HCT116 (cell line): ENCODE results near the gene HIPK2. TPM values are rescaled to one million over a fixed set of nuclear protein-coding genes. Genes with fewer than 3 reads are reported as not detected.

Experiments used
- ATAC-seq: fragments of 200-7000 bp; cut with Tn5 transposase; 2 replicates; pipeline ENCODE4 v1.9.1; 2020; ENCODE audit warnings: mild to moderate bottlenecking, moderate library complexity
- BruUV-seq: library from RNA; stranded (reverse); fragments of 400-500 nt; replicated peaks from 2 replicates; lab custom pipeline; 2021; lab: Mats Ljungman, UMichigan
- CTCF ChIA-PET: fragments of 300-600 bp; sonication (Branson Sonifier 250); formaldehyde crosslinking; loops from one replicate; lab custom pipeline; 2021; ENCODE audit warnings: antibody characterized with exemption; lab: Charles Lee
- POLR2A ChIA-PET: fragments of 300-600, 350-600 bp; sonication (Branson Sonifier 250); formaldehyde crosslinking; loops from one replicate; lab custom pipeline; 2021; ENCODE audit warnings: antibody characterized with exemption; lab: Charles Lee
- RAD21 ChIA-PET, 2 experiments: fragments of 300-600 bp; sonication (Branson Sonifier 250); formaldehyde crosslinking; loops; one replicate each; lab custom pipeline; 2023; ENCODE audit warnings: low total read pairs in 2 of 2; ENCODE audit not compliant: uncharacterized antibody in 2 of 2, unreplicated experiment in 2 of 2, low non-redundant PET in 1 of 2; lab: Charles Lee
- DNase-seq: peaks from one replicate; pipeline ENCODE4 v3.0.0-alpha.2; 2010; ENCODE audit warnings: low read depth, low spot score
- H2AFZ ChIP-seq: fragments of 200-600 bp; shearing (Covaris generic), sonication (generic); 2 replicates; pipeline ENCODE4 v1.6.1; 2017; ENCODE audit warnings: low read depth, mixed run types, mixed read lengths, antibody characterized with exemption, low read length; ENCODE audit not compliant: poor library complexity, severe bottlenecking
- H3K27ac ChIP-seq: 2 replicates; pipeline ENCODE4 v1.5.1; 2012; ENCODE audit warnings: low read depth, low read length
- H3K27me3 ChIP-seq: fragments of 200-600 bp; sonication (generic); 2 replicates; pipeline ENCODE4 v1.6.1; 2016; ENCODE audit warnings: mixed run types, low read length, mixed read lengths; ENCODE audit not compliant: insufficient read depth
- H3K36me3 ChIP-seq, 2 experiments: fragments of 200-500 bp in 1 of 2; fragments of 200-600 bp in 1 of 2; sonication (Bioruptor generic) in 1 of 2; sonication (generic) in 1 of 2; 2 replicates each; pipeline versions ENCODE4 v1.5.1 to v1.6.1; 2014 to 2016; ENCODE audit warnings: low read length in 2 of 2, inconsistent platforms in 1 of 2, mixed read lengths in 1 of 2, mixed run types in 1 of 2; ENCODE audit not compliant: insufficient read depth in 2 of 2, control insufficient read depth in 1 of 2
- H3K4me1 ChIP-seq, 2 experiments: fragments of 200-600 bp in 1 of 2; sonication (generic) in 1 of 2; 2 replicates each; pipeline versions ENCODE4 v1.5.1 to v1.6.1; 2012 to 2017; ENCODE audit warnings: low read length in 2 of 2, inconsistent platforms in 1 of 2, mild to moderate bottlenecking in 1 of 2, mixed read lengths in 1 of 2, mixed run types in 1 of 2, moderate library complexity in 1 of 2; ENCODE audit not compliant: insufficient read depth in 2 of 2, control insufficient read depth in 1 of 2
- H3K4me2 ChIP-seq: fragments of 200-600 bp; sonication (generic); 2 replicates; pipeline ENCODE4 v1.6.1; 2017; ENCODE audit warnings: mixed run types, low read length, mixed read lengths
- H3K4me3 ChIP-seq, 2 experiments: fragments of 200-600 bp in 1 of 2; sonication (generic) in 1 of 2; replicated peaks in 1 of 2; 2 replicates each; pipeline ENCODE4 v1.5.1; 2011 to 2016; ENCODE audit warnings: low read length in 2 of 2, control low read depth in 1 of 2, low read depth in 1 of 2, mild to moderate bottlenecking in 1 of 2, mixed read lengths in 1 of 2, mixed run types in 1 of 2
- H3K79me2 ChIP-seq: fragments of 200-600 bp; sonication (generic); 2 replicates; pipeline ENCODE4 v1.6.1; 2017; ENCODE audit warnings: mild to moderate bottlenecking, mixed run types, low read length, moderate library complexity, mixed read lengths; ENCODE audit not compliant: insufficient read depth
- H3K9ac ChIP-seq: fragments of 200-600 bp; sonication (generic); 2 replicates; pipeline ENCODE4 v1.6.1; 2016; ENCODE audit warnings: low read length, mixed read lengths
- H3K9me2 ChIP-seq: fragments of 200-600 bp; sonication (generic), shearing (Covaris generic); 2 replicates; pipeline ENCODE4 v1.6.1; 2017; ENCODE audit warnings: mixed run types, mild to moderate bottlenecking, moderate library complexity; ENCODE audit not compliant: insufficient read depth
- H3K9me3 ChIP-seq, 2 experiments: fragments of 200-500 bp in 1 of 2; fragments of 200-600 bp in 1 of 2; sonication (Bioruptor generic) in 1 of 2; sonication (generic) in 1 of 2; 2 replicates each; pipeline ENCODE4 v1.6.1; 2014 to 2017; ENCODE audit warnings: low read length in 2 of 2, mixed read lengths in 2 of 2, inconsistent platforms in 1 of 2, low read depth in 1 of 2, mild to moderate bottlenecking in 1 of 2, mixed run types in 1 of 2, moderate library complexity in 1 of 2; ENCODE audit not compliant: control insufficient read depth in 1 of 2, insufficient read depth in 1 of 2
- H4K20me1 ChIP-seq: fragments of 200-600 bp; sonication (generic), shearing (Covaris generic); 2 replicates; pipeline ENCODE4 v1.6.1; 2017; ENCODE audit warnings: mixed run types, mild to moderate bottlenecking, moderate library complexity; ENCODE audit not compliant: insufficient read depth
- EGR1 ChIP-seq: IDR thresholded peaks from 2 replicates; pipeline ENCODE4 v1.6.1; 2012; ENCODE audit warnings: low read depth
- ELF1 ChIP-seq: IDR thresholded peaks from 2 replicates; pipeline ENCODE4 v1.6.1; 2012; ENCODE audit warnings: low read depth, borderline replicate concordance
- EZH2 ChIP-seq: fragments of 200-600 bp; sonication (generic); IDR thresholded peaks from 2 replicates; pipeline ENCODE4 v1.6.1; 2017; ENCODE audit warnings: antibody characterized with exemption, mixed run types
- EZH2phosphoT487 ChIP-seq: fragments of 200-600 bp; IDR thresholded peaks from 2 replicates; pipeline ENCODE4 v1.6.1; 2018; ENCODE audit warnings: antibody characterized with exemption, borderline replicate concordance
- FOSL1 ChIP-seq: IDR thresholded peaks from 2 replicates; pipeline ENCODE4 v1.6.1; 2012; ENCODE audit warnings: low read depth
- JUND ChIP-seq: IDR thresholded peaks from 2 replicates; pipeline ENCODE4 v1.6.1; 2012
- POLR2A ChIP-seq: IDR thresholded peaks from 2 replicates; pipeline ENCODE4 v1.7.0; 2011; ENCODE audit warnings: borderline replicate concordance; ENCODE audit not compliant: insufficient read depth, insufficient read length; ENCODE audit errors: extremely low read depth
- POLR2AphosphoS5 ChIP-seq: IDR thresholded peaks from 2 replicates; pipeline ENCODE4 v1.6.1; 2011; ENCODE audit warnings: mild to moderate bottlenecking, low read depth, low read length, moderate library complexity
- RAD21 ChIP-seq: IDR thresholded peaks from 2 replicates; pipeline ENCODE4 v1.6.1; 2012; ENCODE audit warnings: low read depth, mild to moderate bottlenecking
- SIN3A ChIP-seq: IDR thresholded peaks from 2 replicates; pipeline ENCODE4 v1.6.1; 2012; ENCODE audit warnings: low read depth
- SP1 ChIP-seq: IDR thresholded peaks from 2 replicates; pipeline ENCODE4 v1.6.1; 2012; ENCODE audit warnings: low read depth
- SRF ChIP-seq: IDR thresholded peaks from 2 replicates; pipeline ENCODE4 v1.6.1; 2012; ENCODE audit warnings: low read depth
- TCF7L2 ChIP-seq: IDR thresholded peaks from 2 replicates; pipeline ENCODE4 v1.7.0; 2011; ENCODE audit warnings: borderline replicate concordance, inconsistent platforms; ENCODE audit not compliant: insufficient read depth, insufficient read length; ENCODE audit errors: extremely low read depth
- YY1 ChIP-seq: IDR thresholded peaks from 2 replicates; pipeline ENCODE4 v1.6.1; 2011; ENCODE audit warnings: low read length, low read depth, moderate library complexity, mild to moderate bottlenecking; ENCODE audit not compliant: insufficient replicate concordance; ENCODE audit errors: extremely low read depth
- ZFX ChIP-seq: fragments of 450-650 bp; IDR thresholded peaks from 2 replicates; pipeline ENCODE4 v1.6.1; 2017
- ZNF274 ChIP-seq: fragments of 200-500 bp; sonication (Bioruptor generic); IDR thresholded peaks from 2 replicates; pipeline ENCODE4 v1.6.1; 2014; ENCODE audit warnings: mild to moderate bottlenecking, low read depth, low read length, inconsistent platforms
- intact Hi-C: fragments of 100-400 bp; cut with micrococcal nuclease; formaldehyde crosslinking; loops from 2 replicates; pipeline ENCODE4 v1.10.0; 2022
- total RNA-seq: library from RNA; stranded (reverse); gene quantifications from one replicate; pipeline ENCODE4 v1.2.1, GENCODE V29; 2021; ENCODE audit not compliant: unreplicated experiment
- TF ChIP-seq, protein P1 (sequence below): IDR thresholded peaks from 2 replicates; pipeline ENCODE4 v1.6.1; 2012
- TF ChIP-seq, protein P2 (sequence below): IDR thresholded peaks from 2 replicates; pipeline ENCODE4 v1.6.1; 2012
- TF ChIP-seq, protein P3 (sequence below), 3 experiments: fragments of 200-600 bp in 1 of 3; sonication (generic) in 1 of 3; IDR thresholded peaks in 2 of 3; conservative IDR thresholded peaks in 1 of 3; 2 replicates each; pipeline ENCODE4 v1.5.1; 2012 to 2017; ENCODE audit warnings: low read depth in 2 of 3, low read length in 2 of 3, antibody characterized with exemption in 1 of 3, borderline replicate concordance in 1 of 3, control low read depth in 1 of 3, mild to moderate bottlenecking in 1 of 3, mixed read lengths in 1 of 3, mixed run types in 1 of 3, moderate library complexity in 1 of 3; ENCODE audit not compliant: insufficient read depth in 1 of 3
- TF ChIP-seq, protein P4 (sequence below): IDR thresholded peaks from 2 replicates; pipeline ENCODE4 v1.6.1; 2011; ENCODE audit warnings: mild to moderate bottlenecking, low read length, moderate library complexity; ENCODE audit not compliant: insufficient replicate concordance; ENCODE audit errors: extremely low read depth

The HIPK2 gene
- total RNA-seq, 1 experiment from 2014 or later = 49.5 TPM

DNA sequence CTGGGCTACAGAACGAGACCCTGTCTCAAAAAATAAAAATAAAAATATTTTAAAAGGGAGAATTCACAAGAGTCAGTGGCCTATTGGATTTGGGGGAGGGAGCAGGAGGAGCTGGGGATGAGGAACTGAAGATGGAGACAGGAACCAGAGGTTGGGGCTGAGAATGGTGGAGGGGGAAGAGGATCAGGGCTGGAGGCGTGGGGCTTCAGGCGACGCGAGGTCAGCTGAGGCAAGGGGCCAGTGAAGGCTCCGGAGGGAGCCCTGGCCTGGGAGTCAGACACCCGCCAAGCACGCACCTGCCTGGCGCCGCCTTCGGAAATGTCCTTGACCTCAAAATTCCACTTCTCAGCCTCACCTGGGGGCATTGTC, 255.0 kb downstream of the HIPK2 start:
- H3K4me3 ChIP-seq = no peak overlapping the region
- ChIA-PET CTCF (interaction anchor here (0.7 kb wide), 1 partner anchor 392 kb away, joined by 6 read pairs; no protein-coding TSS in a partner anchor), POLR2A (no interaction called here)

More for the DNA sequence above, 255.0 kb downstream of the HIPK2 start:
- Histone ChIP-seq H3K9me3 (no peaks in the 10 kb centered on the region), H3K27me3 (no peaks in the 10 kb centered on the region), H3K36me3 (no peaks in the 10 kb centered on the region), H3K79me2 (no peaks in the 10 kb centered on the region), H3K4me1 (no peaks in the 10 kb centered on the region), H3K27ac (no peak overlapping the region), H3K4me2 (no peak overlapping the region), H4K20me1 (no peaks in the 10 kb centered on the region), H3K9me2 (no peaks in the 10 kb centered on the region), H3K9ac (no peak overlapping the region), H2AFZ (no peak overlapping the region)
- RAD21 ChIA-PET = no interaction called here
- no TSS peak for BruUV-seq
- TF ChIP-seq POLR2AphosphoS5 (no peak), SRF (no peak), RAD21 (no peak), SIN3A (no peak), YY1 (no peak), ZFX (no peak), EZH2phosphoT487 (no peak), EGR1 (no peak), JUND (no peak), SP1 (no peak), ELF1 (no peak), POLR2A (no peak), EZH2 (no peak), ZNF274 (no peak), FOSL1 (no peak), TCF7L2 (no peak)
- TF ChIP-seq, protein P1, sequence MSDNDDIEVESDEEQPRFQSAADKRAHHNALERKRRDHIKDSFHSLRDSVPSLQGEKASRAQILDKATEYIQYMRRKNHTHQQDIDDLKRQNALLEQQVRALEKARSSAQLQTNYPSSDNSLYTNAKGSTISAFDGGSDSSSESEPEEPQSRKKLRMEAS = no peak
- TF ChIP-seq, protein P2, sequence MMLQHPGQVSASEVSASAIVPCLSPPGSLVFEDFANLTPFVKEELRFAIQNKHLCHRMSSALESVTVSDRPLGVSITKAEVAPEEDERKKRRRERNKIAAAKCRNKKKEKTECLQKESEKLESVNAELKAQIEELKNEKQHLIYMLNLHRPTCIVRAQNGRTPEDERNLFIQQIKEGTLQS = no peak
- TF ChIP-seq, protein P3, sequence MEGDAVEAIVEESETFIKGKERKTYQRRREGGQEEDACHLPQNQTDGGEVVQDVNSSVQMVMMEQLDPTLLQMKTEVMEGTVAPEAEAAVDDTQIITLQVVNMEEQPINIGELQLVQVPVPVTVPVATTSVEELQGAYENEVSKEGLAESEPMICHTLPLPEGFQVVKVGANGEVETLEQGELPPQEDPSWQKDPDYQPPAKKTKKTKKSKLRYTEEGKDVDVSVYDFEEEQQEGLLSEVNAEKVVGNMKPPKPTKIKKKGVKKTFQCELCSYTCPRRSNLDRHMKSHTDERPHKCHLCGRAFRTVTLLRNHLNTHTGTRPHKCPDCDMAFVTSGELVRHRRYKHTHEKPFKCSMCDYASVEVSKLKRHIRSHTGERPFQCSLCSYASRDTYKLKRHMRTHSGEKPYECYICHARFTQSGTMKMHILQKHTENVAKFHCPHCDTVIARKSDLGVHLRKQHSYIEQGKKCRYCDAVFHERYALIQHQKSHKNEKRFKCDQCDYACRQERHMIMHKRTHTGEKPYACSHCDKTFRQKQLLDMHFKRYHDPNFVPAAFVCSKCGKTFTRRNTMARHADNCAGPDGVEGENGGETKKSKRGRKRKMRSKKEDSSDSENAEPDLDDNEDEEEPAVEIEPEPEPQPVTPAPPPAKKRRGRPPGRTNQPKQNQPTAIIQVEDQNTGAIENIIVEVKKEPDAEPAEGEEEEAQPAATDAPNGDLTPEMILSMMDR (IDR thresholded peaks at IDR 0.05 in 2 of 3, conservative IDR thresholded peaks at IDR 0.05 in 1 of 3; ENCODE audit: borderline replicate concordance in 1 of 3, insufficient read depth in 1 of 3, low read depth in 2 of 3, low read length in 2 of 3) = no peak
- TF ChIP-seq, protein P4, sequence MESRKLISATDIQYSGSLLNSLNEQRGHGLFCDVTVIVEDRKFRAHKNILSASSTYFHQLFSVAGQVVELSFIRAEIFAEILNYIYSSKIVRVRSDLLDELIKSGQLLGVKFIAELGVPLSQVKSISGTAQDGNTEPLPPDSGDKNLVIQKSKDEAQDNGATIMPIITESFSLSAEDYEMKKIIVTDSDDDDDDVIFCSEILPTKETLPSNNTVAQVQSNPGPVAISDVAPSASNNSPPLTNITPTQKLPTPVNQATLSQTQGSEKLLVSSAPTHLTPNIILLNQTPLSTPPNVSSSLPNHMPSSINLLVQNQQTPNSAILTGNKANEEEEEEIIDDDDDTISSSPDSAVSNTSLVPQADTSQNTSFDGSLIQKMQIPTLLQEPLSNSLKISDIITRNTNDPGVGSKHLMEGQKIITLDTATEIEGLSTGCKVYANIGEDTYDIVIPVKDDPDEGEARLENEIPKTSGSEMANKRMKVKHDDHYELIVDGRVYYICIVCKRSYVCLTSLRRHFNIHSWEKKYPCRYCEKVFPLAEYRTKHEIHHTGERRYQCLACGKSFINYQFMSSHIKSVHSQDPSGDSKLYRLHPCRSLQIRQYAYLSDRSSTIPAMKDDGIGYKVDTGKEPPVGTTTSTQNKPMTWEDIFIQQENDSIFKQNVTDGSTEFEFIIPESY = no peak
- DNase-seq (no peak), ATAC-seq (no peak)
- intact Hi-C loops = no loop called here
